ENCODE measurements around the gene TLE4.

TLE4 gene

GRCh38 chr9:79765466-79765865 is 193.7 kb downstream of the TLE4 start:
- in situ Hi-C loops (cut with MboI; ENCODE audit: low sequenced_read_pairs) = no loop called here

- in situ Hi-C loops (cut with MboI; ENCODE audit: low sequenced_read_pairs) = no loop called here
Observed at GRCh38 chr9:79766091-79766490, 194.3 kb downstream of the TLE4 start.

GRCh38 chr9:79768194-79768593 is 196.4 kb downstream of the TLE4 start:
- in situ Hi-C loops (cut with MboI; ENCODE audit: low sequenced_read_pairs) = no loop called here

DNA sequence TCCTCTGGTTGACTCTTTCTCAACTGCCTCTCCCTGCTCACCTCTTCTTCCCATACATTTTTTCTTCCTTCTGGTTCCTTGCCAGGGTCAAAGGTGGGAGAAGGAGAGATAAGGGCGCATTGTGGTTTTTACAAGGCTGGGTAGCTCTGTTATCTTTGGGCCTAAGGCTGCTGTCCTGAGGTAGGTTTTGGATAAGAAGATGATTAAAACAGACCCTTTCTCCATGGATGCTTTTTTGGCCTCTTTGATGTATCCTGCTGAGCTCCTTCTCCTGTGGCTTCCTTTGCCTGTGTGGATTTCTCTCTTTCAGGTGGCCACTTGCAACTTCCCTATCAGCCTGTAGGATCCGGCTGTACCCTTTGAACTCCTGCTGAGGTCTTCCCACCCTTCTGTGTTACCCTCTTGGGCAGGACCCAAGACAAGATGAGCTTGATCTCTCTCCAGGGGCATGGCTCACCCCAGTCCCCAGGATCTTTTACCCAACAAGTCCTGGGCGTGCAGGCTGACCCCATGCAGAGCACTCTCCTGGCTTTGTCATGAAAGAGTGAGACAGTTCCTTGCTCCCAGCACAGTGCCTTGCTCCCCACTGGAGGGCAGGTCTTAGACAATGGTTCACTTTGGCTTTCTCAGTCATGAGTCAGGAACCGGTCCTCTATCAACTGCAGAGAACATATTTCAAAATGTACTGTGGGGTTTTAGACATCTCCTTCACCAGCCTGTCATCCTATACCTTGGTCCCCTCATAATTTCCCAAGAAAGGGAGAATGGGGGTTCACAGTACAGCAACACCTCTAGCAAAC is 197.9 kb downstream of the TLE4 start:
- in situ Hi-C loops (cut with MboI; ENCODE audit: low sequenced_read_pairs) = no loop called here

GRCh38 chr9:79774356-79774755 is 202.6 kb downstream of the TLE4 start:
- in situ Hi-C loops (cut with MboI; ENCODE audit: low sequenced_read_pairs) = no loop called here

Measured in hTERT RPE-1 (cell line).